Measurements from ENCODE around the gene CACNB2. TPM values are rescaled to one million over a fixed set of nuclear protein-coding genes. Genes with fewer than 3 reads are reported as not detected.

Gene CACNB2
- total RNA-seq, 4 donors from 2014 or later: 0.81 to 13.9 (median 4.5) TPM

DNA sequence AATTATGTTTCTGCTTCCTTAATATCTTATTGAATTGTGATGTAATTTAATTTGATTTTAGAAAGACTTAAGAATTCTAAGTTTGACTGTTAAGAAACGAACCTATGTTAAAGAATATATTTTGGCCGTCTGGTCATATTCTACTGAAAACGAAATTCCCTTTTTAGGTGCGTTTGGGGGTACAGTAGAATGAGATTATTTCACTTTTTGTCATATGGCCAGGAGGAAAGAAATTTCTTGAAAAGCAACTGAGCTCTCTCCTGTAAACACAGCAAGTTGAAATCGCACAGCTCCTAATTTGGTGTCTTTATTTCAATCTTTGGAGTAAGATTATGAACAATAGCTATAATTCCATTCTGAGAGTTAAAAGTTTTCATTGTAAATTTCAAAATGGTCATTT, 227.6 kb downstream of the CACNB2 start:
- no peaks in the 10 kb centered on the region for H3K36me3 ChIP-seq
- no peaks in the 10 kb centered on the region for H3K27me3 ChIP-seq
- H3K4me3 ChIP-seq (replicated peaks in 1 of 3): no peak overlapping the region
- WGBS, 2 donors: 91 to 92% methylated on average over 5 of the region's 5 CpGs
- TF ChIP-seq POLR2A (IDR thresholded peaks at IDR 0.05): no peak
- TF ChIP-seq, protein P1, sequence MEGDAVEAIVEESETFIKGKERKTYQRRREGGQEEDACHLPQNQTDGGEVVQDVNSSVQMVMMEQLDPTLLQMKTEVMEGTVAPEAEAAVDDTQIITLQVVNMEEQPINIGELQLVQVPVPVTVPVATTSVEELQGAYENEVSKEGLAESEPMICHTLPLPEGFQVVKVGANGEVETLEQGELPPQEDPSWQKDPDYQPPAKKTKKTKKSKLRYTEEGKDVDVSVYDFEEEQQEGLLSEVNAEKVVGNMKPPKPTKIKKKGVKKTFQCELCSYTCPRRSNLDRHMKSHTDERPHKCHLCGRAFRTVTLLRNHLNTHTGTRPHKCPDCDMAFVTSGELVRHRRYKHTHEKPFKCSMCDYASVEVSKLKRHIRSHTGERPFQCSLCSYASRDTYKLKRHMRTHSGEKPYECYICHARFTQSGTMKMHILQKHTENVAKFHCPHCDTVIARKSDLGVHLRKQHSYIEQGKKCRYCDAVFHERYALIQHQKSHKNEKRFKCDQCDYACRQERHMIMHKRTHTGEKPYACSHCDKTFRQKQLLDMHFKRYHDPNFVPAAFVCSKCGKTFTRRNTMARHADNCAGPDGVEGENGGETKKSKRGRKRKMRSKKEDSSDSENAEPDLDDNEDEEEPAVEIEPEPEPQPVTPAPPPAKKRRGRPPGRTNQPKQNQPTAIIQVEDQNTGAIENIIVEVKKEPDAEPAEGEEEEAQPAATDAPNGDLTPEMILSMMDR (IDR thresholded peaks at IDR 0.05): no peak
- no peaks in the 10 kb centered on the region for H3K9me3 ChIP-seq
- H3K4me1 ChIP-seq: no peaks in the 10 kb centered on the region
- no peak overlapping the region for H3K27ac ChIP-seq
- intact Hi-C loops (cut with DNase I): no loop called here
- DNase-seq: no peak

DNA sequence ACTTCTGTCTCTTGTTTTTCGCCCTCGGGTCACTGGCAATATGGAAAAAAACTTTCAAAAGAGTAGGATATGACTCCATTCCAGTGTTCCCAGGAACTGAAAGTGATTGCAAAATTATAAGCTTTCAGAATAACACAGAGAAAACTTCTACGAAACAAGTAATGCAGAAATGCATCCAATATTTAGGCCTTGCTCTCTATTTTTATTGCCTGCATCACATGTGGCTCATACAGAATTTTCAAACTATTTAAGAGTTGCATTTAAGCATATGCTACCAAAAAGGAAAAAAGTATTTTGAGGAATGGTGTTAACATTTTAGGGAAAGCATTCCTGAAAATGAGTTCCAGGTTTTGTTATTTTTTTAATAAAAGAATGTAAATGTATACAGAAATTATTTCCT, 228.0 kb downstream of the CACNB2 start:
- intact Hi-C loops (cut with DNase I): no loop called here
- TF ChIP-seq POLR2A (IDR thresholded peaks at IDR 0.05): no peak
- TF ChIP-seq, protein P1 (IDR thresholded peaks at IDR 0.05): no peak
- no peak for DNase-seq
- Histone ChIP-seq H3K27me3 (no peaks in the 10 kb centered on the region), H3K27ac (no peak overlapping the region), H3K4me1 (no peaks in the 10 kb centered on the region), H3K4me3 (replicated peaks in 1 of 3) (no peak overlapping the region), H3K9me3 (no peaks in the 10 kb centered on the region), H3K36me3 (no peaks in the 10 kb centered on the region)
- WGBS, 2 donors: 81% methylated on average over 3 of the region's 3 CpGs

DNA sequence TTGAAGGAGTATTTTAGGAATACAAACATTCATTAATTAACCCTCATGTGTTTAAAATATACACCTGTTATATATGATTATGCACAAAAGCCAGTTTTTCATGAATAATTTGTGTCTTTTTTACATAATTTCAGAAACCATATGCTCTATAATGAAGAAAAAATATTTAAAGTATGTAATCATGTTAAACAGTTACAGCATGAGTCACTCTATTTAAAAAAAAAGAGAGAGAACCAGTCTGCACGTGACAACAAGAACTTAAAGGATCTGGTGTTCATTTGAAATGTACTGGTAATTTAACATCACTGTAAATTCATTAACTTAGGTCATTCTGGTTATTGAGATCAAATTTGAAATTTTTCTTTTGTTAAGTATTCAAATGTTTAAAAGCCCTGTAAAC, 228.5 kb downstream of the CACNB2 start:
- TF ChIP-seq, protein P1 (IDR thresholded peaks at IDR 0.05): no peak
- no peak for TF ChIP-seq POLR2A (IDR thresholded peaks at IDR 0.05)
- Histone ChIP-seq H3K27ac (no peak overlapping the region), H3K36me3 (no peaks in the 10 kb centered on the region), H3K9me3 (no peaks in the 10 kb centered on the region), H3K4me3 (replicated peaks in 1 of 3) (no peak overlapping the region), H3K27me3 (no peaks in the 10 kb centered on the region), H3K4me1 (no peaks in the 10 kb centered on the region)
- DNase-seq: no peak
- intact Hi-C loops (cut with DNase I): no loop called here
- WGBS, 2 donors: 72 to 75% methylated on average over 1 of the region's 1 CpG

DNA sequence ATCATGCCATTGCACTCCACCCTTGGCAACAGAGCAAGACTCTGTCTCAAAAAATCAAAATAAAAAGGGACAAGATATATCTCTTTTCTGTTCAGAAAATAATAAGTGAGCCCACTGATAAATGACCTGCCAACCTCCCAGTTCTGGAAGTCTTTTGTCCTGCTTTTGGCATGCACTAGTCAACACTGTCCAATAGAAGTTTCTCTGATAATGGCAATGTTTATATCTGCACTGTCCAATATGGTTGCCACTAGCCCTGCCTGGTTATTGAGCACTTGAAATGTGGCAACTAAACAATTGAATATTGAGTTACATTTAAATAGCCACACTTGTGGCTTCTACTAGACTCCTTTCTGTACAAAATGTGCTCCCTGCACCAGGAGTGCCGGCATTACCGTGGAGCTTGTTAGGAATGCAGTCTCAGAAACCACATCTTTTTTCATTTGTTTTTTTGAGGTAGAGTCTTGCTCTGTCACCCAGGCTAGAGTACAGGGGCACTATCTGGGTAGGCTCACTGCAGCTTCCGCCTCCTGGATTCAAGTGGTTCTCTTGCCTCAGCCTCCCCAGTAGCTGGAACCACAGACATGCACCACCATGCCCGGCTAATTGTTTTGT, 229.7 kb downstream of the CACNB2 start:
- Histone ChIP-seq H3K4me1 (no peaks in the 10 kb centered on the region), H3K27ac (no peak overlapping the region)

DNA sequence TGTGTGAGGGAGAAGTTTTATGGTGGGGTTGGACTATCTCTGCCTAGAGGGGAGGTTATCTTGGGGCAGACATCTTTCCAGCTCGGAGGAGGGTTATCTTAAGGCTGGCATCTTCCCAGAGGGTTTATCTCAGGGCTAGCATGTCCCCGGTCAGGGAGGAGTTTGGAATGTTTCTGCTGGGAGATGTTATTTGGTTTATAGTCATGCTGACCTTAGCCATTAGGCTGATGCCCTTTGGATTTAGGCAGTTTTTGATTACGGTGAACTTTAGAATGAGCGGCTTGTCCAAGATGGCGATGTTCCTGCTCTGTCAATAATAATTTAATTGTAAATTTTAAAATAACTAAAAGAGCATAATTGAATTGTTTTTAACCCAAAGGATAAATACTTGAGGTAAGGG, 236.4 kb downstream of the CACNB2 start:
- WGBS, 2 donors: 85 to 88% methylated on average over 5 of the region's 5 CpGs
- H3K9me3 ChIP-seq: no peaks in the 10 kb centered on the region
- no peaks in the 10 kb centered on the region for H3K27me3 ChIP-seq
- no peak overlapping the region for H3K4me3 ChIP-seq (replicated peaks in 1 of 3)
- DNase-seq: no peak
- H3K27ac ChIP-seq: no peak overlapping the region
- no peaks in the 10 kb centered on the region for H3K36me3 ChIP-seq
- no peaks in the 10 kb centered on the region for H3K4me1 ChIP-seq
- intact Hi-C loops (cut with DNase I): no loop called here
- no peak for TF ChIP-seq POLR2A (IDR thresholded peaks at IDR 0.05)
- TF ChIP-seq, protein P1 (IDR thresholded peaks at IDR 0.05): no peak

More for the DNA sequence above, 229.7 kb downstream of the CACNB2 start:
- TF ChIP-seq POLR2A (IDR thresholded peaks at IDR 0.05): no peak
- TF ChIP-seq, protein P1 (IDR thresholded peaks at IDR 0.05): no peak
- Histone ChIP-seq H3K9me3 (no peaks in the 10 kb centered on the region), H3K4me3 (replicated peaks in 1 of 3) (no peak overlapping the region), H3K36me3 (no peaks in the 10 kb centered on the region), H3K27me3 (no peaks in the 10 kb centered on the region)
- DNase-seq: no peak
- 89 to 94% methylated on average over 4 of the region's 4 CpGs for WGBS, 2 donors
- intact Hi-C loops (cut with DNase I): no loop called here
